K562 (cell line): Measurements from ENCODE around the gene EIF4E1B. TPM values are rescaled to one million over a fixed set of nuclear protein-coding genes. Genes with fewer than 3 reads are reported as not detected.

ENCODE experiments used
- BACH1 ChIP-seq: fragments of 200-800 bp; sonication (Bioruptor generic); IDR thresholded peaks from 2 replicates; pipeline ENCODE4 v1.6.1; 2016; ENCODE audit warnings: missing genetic modification characterization, missing compliant biosample characterization
- CHD1 ChIP-seq: fragments of 200-600 bp; sonication (generic); IDR thresholded peaks from one replicate; pipeline ENCODE4 v1.6.1; 2012; ENCODE audit warnings: mild to moderate bottlenecking, moderate library complexity, low read length, inconsistent platforms
- GTF2E2 ChIP-seq: fragments of 200-800 bp; sonication (Bioruptor generic); IDR thresholded peaks from 2 replicates; pipeline ENCODE4 v1.6.1; 2016; ENCODE audit warnings: missing genetic modification characterization, missing compliant biosample characterization
- GTF2F1 ChIP-seq: IDR thresholded peaks from 2 replicates; pipeline ENCODE4 v1.6.1; 2011; ENCODE audit warnings: low read depth, low read length, improper control_type of control experiment
- PCBP1 ChIP-seq: fragments of 200-400 bp; formaldehyde crosslinking; IDR thresholded peaks from 2 replicates; pipeline ENCODE4 v1.6.1; 2018; ENCODE audit warnings: mild to moderate bottlenecking, low read depth, low read length; ENCODE audit not compliant: poor library complexity, severe bottlenecking
- POLR2B ChIP-seq: fragments of 450-650 bp; IDR thresholded peaks from 2 replicates; pipeline ENCODE4 v1.6.1; 2018; ENCODE audit warnings: low read depth; ENCODE audit not compliant: partially characterized antibody
- RAD21 ChIP-seq, 2 experiments: fragments of 250-450 bp in 1 of 2; fragments of 450-650 bp in 1 of 2; sonication (Bioruptor Pico) in 1 of 2; formaldehyde crosslinking in 1 of 2; IDR thresholded peaks in 1 of 2; conservative IDR thresholded peaks in 1 of 2; 2 replicates each; pipeline versions ENCODE4 v1.4.0 to v1.8.0; 2020 to 2022; ENCODE audit warnings: mild to moderate bottlenecking in 2 of 2, moderate library complexity in 1 of 2
- RUNX1 ChIP-seq: sonication (generic); IDR thresholded peaks from 2 replicates; pipeline ENCODE4 v1.6.1; 2016; ENCODE audit warnings: antibody characterized with exemption, low read depth
- SNRNP70 ChIP-seq: fragments of 200-400 bp; formaldehyde crosslinking; optimal IDR thresholded peaks from 2 replicates; pipeline ENCODE3; 2017; ENCODE audit warnings: low read depth, low read length
- TEAD2 ChIP-seq: fragments of 450-650 bp; IDR thresholded peaks from 2 replicates; pipeline ENCODE4 v1.6.1; 2016; ENCODE audit warnings: missing genetic modification characterization, control low read depth, missing compliant biosample characterization
- TFAM ChIP-seq: fragments of 250-450 bp; sonication (Bioruptor Pico); conservative IDR thresholded peaks from 2 replicates; pipeline ENCODE4 v1.5.0; 2021; ENCODE audit warnings: mild to moderate bottlenecking, moderate library complexity
- THRAP3 ChIP-seq: fragments of 450-650 bp; IDR thresholded peaks from 2 replicates; pipeline ENCODE4 v1.6.1; 2016; ENCODE audit warnings: mild to moderate bottlenecking, inconsistent platforms, borderline replicate concordance
- ZFPM2 ChIP-seq: fragments of 250-450 bp; sonication (Bioruptor Pico); IDR thresholded peaks from 2 replicates; pipeline ENCODE4 v1.5.1; 2022; ENCODE audit warnings: mild to moderate bottlenecking
- ZNF140 ChIP-seq: fragments of 250-450 bp; sonication (Bioruptor Pico); IDR thresholded peaks from 2 replicates; pipeline ENCODE4 v1.8.0; 2021; ENCODE audit warnings: moderate library complexity, mild to moderate bottlenecking, inconsistent platforms
- polyA plus RNA-seq, 8 experiments: library from polyadenylated mRNA; depleted of rRNA in 4 of 8; stranded (reverse) in 5 of 8; unstranded in 3 of 8; fragments of >200 nt; fragmentation: Nextera tagmentation in 2 of 8; fragmentation: Illumina TruSeq in 1 of 8; extraction: Ambion mirVana in 2 of 8; extraction: Trizol in 1 of 8; gene quantifications; 2 replicates each; pipeline versions ENCODE4 v1.2.1 to v1.2.3, GENCODE V29; 2011 to 2014; ENCODE audit warnings: inconsistent platforms in 1 of 8, missing spikeins in 1 of 8
- total RNA-seq, 7 experiments: library from RNA; depleted of rRNA in 6 of 7; stranded (reverse); fragments of >200 nt in 6 of 7; fragmentation: Illumina TruSeq in 2 of 7; extraction: Trizol in 2 of 7; gene quantifications; 2 replicates each; pipeline versions ENCODE4 v1.2.1 to v1.2.3, GENCODE V29; 2011 to 2021; ENCODE audit warnings: low replicate concordance in 1 of 7
- TF ChIP-seq, protein P1 (sequence below), 2 experiments: fragments of 450-650 bp in 1 of 2; sonication (generic) in 1 of 2; formaldehyde crosslinking in 1 of 2; IDR thresholded peaks; 2 replicates each; pipeline versions ENCODE4 v1.7.1 to v1.9.0; 2016 to 2022; ENCODE audit warnings: inconsistent platforms in 1 of 2, mild to moderate bottlenecking in 1 of 2, missing genetic modification reagents in 1 of 2
- TF ChIP-seq, protein P2 (sequence below): sonication (generic); formaldehyde crosslinking; IDR thresholded peaks from 2 replicates; pipeline ENCODE4 v1.4.0; 2020; ENCODE audit warnings: mild to moderate bottlenecking, missing genetic modification reagents
- TF ChIP-seq, protein P3 (sequence below): fragments of 250-450 bp; sonication (Bioruptor Pico); IDR thresholded peaks from 2 replicates; pipeline ENCODE4 v1.8.0; 2021; ENCODE audit warnings: moderate library complexity, mild to moderate bottlenecking, inconsistent platforms

Gene EIF4E1B
- total and polyA plus RNA-seq, 9 of the 15 experiments (the other 6 are each of a cell fraction or from before 2014, with no cell fraction given), result not detected

DNA sequence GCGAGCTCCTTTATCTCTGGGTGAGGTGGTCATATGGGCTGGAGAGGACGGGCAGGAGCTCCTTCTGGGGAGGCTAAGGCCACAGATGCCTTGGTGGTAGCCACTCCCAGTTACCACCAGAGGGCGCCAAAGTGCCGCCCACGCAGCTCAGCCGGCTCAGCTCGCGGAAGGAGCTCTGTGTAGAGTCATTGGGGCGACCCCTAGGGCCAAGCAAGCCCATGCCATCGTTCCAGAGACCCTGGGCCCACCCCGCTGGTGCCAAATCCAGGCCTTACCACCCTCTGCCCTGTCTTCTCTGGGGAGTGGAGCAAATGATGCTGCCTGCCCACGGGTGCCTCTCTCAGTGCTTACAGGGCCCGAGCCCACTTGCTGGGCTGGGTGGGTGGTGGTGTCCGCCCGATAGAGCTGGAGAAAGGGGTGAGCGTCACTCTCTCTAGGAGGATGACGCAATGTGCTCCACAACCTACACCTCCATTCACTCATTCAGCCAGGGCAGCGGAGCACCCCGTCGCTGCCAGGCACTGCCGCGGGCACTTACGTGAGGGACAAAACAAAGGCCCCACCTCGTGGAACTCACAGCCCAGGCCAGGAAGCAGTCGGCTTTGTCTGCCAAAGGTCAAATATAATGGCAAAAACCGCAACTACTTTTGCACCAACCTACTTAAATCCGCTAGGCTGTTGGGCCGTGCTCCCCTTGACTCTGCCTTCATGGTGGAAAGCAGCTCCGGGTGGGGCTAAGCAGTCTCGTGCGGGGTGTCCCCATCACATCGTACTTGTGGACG is 30.6 kb downstream of the EIF4E1B start (continued):
- TF ChIP-seq, protein P1, sequence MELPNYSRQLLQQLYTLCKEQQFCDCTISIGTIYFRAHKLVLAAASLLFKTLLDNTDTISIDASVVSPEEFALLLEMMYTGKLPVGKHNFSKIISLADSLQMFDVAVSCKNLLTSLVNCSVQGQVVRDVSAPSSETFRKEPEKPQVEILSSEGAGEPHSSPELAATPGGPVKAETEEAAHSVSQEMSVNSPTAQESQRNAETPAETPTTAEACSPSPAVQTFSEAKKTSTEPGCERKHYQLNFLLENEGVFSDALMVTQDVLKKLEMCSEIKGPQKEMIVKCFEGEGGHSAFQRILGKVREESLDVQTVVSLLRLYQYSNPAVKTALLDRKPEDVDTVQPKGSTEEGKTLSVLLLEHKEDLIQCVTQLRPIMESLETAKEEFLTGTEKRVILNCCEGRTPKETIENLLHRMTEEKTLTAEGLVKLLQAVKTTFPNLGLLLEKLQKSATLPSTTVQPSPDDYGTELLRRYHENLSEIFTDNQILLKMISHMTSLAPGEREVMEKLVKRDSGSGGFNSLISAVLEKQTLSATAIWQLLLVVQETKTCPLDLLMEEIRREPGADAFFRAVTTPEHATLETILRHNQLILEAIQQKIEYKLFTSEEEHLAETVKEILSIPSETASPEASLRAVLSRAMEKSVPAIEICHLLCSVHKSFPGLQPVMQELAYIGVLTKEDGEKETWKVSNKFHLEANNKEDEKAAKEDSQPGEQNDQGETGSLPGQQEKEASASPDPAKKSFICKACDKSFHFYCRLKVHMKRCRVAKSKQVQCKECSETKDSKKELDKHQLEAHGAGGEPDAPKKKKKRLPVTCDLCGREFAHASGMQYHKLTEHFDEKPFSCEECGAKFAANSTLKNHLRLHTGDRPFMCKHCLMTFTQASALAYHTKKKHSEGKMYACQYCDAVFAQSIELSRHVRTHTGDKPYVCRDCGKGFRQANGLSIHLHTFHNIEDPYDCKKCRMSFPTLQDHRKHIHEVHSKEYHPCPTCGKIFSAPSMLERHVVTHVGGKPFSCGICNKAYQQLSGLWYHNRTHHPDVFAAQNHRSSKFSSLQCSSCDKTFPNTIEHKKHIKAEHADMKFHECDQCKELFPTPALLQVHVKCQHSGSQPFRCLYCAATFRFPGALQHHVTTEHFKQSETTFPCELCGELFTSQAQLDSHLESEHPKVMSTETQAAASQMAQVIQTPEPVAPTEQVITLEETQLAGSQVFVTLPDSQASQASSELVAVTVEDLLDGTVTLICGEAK (IDR thresholded peaks at IDR 0.05), result peak; percentile 64
- TF ChIP-seq, protein P1 (CRISPR knock-in tag; IDR thresholded peaks at IDR 0.05), result no peak
- no peak for TF ChIP-seq SNRNP70
- TF ChIP-seq BACH1, result no peak
- no peak for TF ChIP-seq THRAP3
- TF ChIP-seq, protein P2, sequence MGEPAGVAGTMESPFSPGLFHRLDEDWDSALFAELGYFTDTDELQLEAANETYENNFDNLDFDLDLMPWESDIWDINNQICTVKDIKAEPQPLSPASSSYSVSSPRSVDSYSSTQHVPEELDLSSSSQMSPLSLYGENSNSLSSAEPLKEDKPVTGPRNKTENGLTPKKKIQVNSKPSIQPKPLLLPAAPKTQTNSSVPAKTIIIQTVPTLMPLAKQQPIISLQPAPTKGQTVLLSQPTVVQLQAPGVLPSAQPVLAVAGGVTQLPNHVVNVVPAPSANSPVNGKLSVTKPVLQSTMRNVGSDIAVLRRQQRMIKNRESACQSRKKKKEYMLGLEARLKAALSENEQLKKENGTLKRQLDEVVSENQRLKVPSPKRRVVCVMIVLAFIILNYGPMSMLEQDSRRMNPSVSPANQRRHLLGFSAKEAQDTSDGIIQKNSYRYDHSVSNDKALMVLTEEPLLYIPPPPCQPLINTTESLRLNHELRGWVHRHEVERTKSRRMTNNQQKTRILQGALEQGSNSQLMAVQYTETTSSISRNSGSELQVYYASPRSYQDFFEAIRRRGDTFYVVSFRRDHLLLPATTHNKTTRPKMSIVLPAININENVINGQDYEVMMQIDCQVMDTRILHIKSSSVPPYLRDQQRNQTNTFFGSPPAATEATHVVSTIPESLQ (CRISPR knock-in tag), result no peak
- peak; percentile 87 to 97 for TF ChIP-seq RAD21 (CRISPR knock-in tag; conservative IDR thresholded peaks at IDR 0.05 in 1 of 2, IDR thresholded peaks at IDR 0.05 in 1 of 2)
- no peak for TF ChIP-seq RUNX1
- TF ChIP-seq TEAD2, result no peak
- TF ChIP-seq ZFPM2, result no peak
- no peak for TF ChIP-seq TFAM (CRISPR knock-in tag)
- peak; percentile 27 for TF ChIP-seq PCBP1
- TF ChIP-seq, protein P3, sequence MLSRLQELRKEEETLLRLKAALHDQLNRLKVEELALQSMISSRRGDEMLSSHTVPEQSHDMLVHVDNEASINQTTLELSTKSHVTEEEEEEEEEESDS (CRISPR knock-in tag), result no peak
- TF ChIP-seq CHD1, result no peak
- TF ChIP-seq GTF2E2 (tag), result no peak
- TF ChIP-seq GTF2F1, result no peak
- no peak for TF ChIP-seq ZNF140 (CRISPR knock-in tag)
- no peak for TF ChIP-seq POLR2B
